ENCODE measurements around the gene TMEM131.

TMEM131 gene

GRCh38 chr2:97708048-97708380 is 287.7 kb downstream of the TMEM131 start:
- DNase-seq (no peak), ATAC-seq (no peak)

GRCh38 chr2:97707362-97708047 is 288.2 kb downstream of the TMEM131 start:
- ATAC-seq, result no peak

GRCh38 chr2:97706708-97707345 is 288.9 kb downstream of the TMEM131 start:
- no peak for ATAC-seq
- DNase-seq, result no peak

More at GRCh38 chr2:97707362-97708047, 288.2 kb downstream of the TMEM131 start:
- no peak for DNase-seq
